Measurements from ENCODE around the gene ABHD10.

ABHD10 gene

DNA sequence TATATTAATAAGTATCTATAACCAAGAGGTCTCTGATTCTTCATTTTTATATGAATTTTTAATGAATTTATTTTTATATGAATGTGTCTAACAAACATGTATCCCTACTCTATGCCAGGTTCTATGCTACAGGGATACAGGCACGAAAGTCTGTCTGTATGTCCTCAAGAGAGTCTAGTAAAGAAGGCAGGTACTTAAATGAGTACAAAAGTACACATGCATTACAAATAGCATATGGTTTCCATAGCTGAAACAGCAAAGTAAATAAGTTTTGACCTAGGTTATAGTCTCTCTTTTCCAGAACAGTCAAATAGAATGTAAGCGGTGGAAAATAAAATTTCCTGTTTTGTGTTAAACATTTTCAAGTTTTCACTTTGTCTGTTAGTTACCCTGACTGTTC is 13.3 kb upstream of the ABHD10 start:
- DNase-seq = no peak

DNA sequence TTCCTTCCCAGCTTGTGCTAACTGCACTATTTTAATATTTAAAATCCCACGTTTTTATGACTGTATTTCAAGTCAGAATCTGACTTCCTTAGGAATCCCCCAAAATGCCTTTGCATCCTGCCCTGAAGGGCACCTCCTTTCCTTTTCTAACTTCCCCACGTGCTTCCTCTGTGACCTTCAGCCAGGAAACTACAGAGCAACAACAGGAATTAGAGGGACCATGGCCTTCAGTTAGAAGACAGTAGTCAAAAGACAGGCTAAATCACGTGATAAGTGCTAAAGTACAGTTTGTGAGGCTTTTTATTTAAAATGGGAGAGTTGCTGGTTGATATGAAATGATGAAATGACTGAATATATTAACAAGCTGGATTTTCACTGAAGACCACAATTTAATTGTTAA is 11.8 kb upstream of the ABHD10 start:
- no peak for DNase-seq

DNA sequence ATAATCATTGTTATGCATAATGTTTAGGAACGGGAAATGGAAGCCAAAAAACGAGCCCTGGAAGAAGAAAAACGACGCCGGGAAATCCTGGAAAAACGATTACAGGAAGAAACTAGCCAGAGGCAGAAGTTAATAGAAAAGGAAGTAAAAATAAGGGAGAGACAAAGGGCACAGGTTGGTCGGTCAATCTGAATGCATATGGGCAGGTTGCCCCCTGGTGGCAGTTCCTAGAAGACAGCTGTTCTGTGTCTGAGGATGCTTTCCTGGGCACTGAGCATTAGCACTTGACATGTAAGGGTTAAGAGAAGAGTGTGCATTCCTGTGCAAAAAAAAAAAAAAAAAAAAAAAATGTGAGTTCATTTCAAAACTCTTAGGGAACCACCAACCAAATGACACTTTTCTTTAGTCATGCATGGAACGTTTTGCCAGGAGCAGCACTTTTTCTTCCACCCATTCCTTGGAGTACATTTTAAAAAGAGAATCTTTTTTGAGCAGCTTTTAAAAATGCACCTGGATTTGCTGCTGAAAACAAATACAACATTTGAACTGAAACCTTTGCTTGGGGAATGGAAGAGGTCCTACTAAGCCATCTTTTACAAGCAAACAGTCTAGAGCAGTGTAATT is 11.1 kb upstream of the ABHD10 start:
- peak in 53 of 56 donors; percentile 3 to 93 (median 47) for DNase-seq

DNA sequence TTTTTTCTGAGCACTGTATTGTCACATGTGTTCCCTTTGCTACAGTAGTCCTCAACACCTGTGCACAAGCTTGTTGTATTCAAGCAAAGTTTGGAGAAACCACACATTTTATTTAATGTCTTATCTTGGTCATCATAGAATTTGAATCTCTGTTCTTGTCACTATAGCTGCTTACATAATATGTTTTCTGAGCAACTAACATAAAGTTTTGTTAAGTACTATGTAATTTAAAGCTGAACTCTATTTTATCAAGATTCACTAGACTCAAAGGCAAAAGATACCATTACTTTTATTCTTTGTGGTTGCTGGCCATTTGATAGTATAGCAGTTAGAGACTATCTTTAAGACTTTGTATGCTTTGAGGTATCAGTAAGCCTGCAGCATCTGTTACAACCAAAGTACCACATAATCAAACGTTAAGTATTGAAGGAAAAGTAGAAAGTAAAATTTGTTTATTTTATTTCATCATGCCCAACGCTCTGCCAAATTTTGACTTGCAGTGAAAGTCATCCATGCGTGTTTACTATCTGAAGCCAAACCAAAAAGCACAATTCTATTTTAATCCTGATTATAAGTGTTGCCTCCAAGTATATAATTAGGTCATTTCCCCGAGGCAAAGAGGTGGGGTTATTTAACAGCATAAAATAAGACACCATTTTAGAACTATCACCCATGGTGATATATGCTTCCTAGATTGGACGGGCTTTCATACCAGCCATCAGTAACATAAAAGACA is 10.3 kb upstream of the ABHD10 start:
- no peak for DNase-seq

DNA sequence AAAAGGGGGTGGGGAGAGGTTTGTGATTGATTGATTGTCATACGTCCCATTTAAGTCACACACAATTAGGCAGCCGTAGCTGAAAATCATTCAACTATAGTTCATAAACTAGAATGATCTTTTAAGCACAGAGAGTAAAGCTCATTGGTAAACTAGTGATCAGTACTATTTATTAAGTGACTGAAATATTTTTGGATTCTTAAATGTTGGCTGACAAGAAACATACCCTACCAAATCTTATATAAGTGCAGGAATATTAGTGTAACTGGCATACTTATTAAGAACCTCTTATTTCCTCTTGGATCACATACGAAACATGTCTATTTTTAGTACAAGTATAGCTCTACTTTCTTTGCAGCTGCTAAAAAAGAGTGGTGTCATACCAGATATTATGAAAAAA is 8.4 kb upstream of the ABHD10 start:
- DNase-seq = no peak

DNA sequence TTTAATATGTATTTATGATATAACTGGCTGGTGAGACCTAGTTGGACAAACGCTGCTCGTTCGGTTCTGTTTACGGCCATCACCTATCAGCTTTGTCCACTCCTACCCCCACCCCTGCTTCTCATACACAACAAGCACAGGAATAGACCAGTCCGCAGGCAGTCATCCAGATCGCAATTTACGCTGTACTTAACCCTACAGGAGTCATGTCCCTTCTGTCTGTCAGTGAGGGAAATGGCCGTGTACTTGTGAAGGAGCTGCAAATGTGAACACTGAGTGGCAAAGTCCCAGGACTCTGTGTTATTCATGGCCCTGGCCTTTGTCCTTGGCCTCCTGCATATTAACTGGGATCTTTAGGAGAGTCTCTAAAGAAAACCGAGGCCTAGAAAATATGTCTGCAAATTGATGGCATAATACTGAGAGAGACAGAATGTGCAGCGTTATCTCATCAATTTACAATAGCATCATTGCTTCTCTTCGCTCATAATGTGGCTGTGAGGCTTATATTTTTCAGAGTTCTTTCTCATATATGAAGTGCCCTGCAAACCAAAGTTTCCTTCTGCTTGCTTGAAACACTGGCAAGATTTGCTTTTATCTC is 7.2 kb upstream of the ABHD10 start:
- DNase-seq = no peak

DNA sequence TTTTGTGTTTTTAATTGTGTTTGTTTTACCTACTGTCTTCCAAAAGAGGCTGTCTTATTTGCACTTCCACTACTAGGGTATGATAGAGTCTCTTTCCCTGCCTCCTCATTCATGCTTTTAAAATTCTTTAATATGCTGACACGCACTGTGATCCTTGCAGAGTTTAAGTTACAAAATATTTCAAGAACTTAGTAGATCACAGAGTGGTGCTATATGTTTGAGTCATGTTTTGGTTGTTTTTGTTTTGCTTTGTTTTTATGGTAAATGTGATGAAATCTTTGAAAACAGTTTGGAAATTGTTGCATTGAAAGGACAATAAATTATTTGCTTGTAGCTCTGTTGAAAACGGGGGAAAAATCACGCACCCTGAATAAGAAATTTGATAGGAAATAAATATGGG is 5.9 kb upstream of the ABHD10 start:
- DNase-seq = no peak

DNA sequence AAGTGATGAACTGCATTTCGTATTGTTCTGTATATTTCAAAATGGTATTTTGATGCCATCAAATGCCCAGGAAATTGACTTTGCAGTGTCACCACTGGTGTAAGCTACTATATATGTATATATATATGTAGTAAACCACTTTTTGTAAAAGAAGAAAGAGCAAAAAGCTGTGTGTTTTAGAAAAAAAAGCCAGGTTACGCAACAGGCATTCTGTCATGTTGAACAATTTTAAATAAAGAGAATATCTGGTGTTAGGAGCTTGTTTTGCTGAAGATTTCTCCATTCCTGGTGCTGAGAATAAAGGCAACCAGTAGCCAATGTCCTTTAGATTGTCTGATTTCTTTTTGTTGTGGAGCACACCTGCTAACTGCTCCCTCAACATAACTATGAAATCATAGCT is 3.7 kb upstream of the ABHD10 start:
- DNase-seq = no peak

DNA sequence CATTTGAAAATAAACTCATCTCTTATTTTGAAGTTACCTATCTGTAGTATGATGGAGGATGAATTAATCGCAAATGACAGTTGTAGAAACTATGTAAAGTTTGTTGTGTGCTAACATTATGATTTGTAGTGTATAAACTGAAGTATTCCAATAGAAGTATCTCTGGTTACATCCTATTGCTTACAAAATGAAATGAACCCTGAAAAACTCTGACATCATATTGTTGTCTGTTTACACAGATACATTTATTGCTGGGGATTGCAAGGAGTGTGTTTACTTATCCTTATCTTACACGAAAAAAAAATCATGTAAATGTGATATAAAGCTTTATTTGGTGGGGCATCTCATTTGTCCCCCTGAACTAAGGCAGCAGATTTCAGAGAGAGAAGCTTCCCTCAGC is 2.6 kb upstream of the ABHD10 start:
- DNase-seq = no peak

DNA sequence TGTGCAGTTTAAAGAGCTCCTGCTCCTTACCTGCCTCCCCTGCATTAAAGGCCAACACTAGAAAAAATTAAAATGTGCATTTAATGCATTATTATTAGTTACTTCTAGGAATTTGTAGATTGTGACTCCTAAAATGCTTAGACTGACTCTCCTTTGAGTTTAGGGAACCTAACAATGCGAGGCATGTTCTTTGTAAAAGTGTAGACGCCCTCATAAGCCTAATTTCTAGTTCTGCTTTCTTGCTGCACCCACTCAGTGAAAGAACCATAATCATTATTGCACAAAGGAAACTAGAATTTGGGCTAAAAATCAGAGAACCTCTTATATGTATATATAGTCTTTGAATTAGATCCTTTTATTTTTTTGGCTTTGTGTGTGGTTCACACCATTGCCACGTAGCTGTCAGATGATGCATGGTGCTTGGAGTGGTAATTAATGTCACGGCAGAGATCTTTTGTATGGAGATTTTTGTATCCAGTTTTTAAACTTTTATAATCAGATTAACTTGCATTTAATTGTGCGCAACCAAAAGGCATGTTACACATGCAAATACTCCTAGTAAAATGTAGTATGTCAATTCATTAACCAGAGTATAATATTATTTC is 710 bp downstream of the ABHD10 start:
- DNase-seq = no peak

DNA sequence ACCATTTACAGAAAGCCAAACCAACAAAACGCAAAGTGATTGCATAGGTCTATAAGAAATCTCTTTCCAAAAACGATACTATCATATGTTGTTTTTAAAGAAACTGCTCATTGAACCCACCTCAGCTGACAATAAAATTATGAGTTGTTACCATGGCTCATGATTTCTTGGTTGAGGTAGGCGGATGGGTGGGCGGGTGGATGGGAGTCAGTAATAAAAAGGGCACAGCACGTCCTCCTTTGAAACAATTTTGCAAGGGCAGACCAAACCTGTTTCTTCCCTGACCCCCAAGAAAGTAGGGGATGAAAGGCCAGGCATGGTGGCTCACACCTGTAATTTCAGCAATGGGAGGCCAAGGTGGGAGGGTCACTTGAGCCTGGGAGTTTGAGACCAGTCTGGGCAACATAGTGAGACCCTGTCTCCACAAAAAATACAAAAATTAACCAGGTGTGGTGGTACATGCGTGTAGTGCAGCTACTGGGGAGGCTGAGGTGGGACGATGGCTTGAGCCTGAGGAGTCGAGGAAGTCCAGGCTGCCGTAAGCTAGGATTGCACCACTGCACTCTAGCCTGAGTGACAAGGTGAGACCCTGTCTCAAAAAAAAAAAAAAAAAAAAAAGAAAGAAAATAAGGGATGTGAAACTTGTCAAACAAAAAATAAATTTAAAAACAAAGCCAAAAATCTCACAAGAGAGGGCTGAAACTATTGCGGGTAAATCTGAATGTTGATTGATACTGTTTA is 2.1 kb downstream of the ABHD10 start:
- no peak for DNase-seq

DNA sequence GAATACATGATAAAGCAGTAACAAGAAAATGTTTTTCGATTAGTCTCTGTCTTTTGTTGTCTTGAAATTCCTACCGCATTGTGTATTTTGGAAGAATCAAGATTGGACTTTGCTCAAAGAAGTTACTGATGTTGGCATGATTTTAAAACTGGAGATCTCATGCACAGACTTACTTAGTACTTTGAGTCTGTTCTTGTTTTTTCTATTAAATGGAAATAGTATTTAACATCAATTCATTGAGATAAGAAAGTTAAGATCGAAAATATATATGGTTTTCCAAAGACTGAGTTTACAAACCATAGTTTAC is 2.6 kb downstream of the ABHD10 start:
- no peak for DNase-seq

DNA sequence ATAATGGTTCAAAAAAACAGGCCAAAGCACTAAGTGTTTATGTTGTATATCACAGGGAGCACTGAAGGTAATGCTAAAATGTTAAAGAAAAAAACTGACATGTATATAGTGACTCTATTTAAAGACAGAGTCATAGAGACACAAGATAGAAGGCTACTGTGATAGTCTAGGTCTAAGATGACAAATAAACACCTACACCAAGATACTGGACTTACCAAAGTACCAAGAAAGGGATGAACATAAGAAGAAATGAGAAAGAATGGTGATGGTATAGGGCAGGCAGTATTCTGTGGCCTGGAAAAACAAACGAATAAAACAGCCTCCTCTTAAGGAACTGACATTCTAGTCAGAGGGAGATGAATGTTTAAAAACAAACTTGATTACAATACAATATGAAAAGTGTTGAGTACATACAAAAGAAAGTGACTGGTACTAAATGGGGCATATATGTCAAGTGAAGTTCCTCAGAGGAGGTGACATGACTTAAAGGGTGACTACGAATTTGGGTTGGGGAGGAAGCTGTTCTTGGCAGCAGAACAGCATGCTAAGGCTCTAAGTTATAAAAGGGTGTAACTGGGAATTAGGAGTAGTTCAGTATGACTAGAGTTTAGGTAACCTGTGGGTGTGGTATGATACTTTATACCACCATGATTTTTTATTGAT is 5.9 kb downstream of the ABHD10 start:
- no peak for DNase-seq

DNA sequence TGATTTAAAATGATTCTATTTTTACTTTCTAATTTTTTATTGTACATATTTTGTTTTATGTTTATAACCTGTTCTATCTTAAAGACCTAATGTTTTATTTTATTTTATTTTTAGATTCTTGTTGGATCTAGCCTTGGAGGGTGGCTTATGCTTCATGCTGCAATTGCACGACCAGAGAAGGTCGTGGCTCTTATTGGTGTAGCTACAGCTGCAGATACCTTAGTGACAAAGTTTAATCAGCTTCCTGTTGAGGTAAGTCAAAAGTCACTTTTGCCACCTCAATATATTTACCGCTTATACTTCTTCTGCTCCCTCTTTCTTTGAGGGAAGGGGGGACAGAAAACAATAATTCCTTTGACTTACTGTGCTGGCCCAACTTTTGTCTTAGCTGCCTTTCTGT is 8.0 kb downstream of the ABHD10 start:
- DNase-seq = no peak

DNA sequence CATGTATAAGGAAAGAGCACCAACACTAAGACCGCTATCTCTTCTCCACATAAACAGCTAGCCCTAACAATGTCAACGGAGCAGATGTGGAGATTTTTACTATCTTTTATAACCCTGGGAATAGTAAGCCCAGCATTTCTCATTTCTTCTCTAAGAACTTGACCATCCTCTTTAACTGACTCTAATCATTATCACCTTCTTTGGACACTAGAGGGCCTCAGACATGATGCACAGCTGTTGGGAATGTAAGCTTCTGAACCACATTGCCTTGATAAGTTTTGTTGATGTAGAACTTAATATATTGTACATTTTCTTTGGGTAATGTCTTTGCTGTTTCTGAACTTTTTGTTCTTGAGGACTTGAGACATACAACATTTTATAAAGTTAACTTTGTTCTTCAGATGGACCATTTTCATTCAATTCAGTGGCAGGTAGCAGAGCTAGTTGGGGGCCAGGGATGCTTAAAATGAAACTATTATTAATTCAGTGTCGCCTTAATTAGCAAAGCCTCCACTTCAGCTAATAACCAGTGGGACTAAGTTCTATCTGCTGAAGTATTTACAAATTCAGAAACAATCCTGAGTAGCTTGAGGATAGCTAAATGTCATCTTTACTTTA is 10.3 kb downstream of the ABHD10 start:
- DNase-seq = peak in 3 of 56 donors; percentile 8 to 29 (median 12)

DNA sequence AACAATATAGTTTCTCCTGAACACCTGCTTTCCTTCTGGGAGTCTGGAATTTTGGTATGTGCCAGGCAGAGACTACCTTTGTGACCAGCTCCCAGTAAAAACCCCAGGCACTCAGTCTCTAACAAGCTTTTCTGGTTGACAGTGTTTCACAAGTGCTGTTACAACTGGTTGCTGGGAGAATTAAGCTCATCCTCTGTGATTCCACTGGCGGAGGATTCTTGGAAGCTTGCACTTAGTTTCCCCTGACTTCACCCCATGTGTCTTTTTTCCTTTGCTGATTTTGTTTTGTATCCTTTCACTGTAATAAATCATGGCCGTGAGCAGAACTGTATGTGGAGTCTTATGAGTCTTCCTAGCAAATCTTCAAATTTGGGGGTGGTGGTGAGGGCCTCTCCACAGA is 14.2 kb downstream of the ABHD10 start:
- no peak for DNase-seq

DNA sequence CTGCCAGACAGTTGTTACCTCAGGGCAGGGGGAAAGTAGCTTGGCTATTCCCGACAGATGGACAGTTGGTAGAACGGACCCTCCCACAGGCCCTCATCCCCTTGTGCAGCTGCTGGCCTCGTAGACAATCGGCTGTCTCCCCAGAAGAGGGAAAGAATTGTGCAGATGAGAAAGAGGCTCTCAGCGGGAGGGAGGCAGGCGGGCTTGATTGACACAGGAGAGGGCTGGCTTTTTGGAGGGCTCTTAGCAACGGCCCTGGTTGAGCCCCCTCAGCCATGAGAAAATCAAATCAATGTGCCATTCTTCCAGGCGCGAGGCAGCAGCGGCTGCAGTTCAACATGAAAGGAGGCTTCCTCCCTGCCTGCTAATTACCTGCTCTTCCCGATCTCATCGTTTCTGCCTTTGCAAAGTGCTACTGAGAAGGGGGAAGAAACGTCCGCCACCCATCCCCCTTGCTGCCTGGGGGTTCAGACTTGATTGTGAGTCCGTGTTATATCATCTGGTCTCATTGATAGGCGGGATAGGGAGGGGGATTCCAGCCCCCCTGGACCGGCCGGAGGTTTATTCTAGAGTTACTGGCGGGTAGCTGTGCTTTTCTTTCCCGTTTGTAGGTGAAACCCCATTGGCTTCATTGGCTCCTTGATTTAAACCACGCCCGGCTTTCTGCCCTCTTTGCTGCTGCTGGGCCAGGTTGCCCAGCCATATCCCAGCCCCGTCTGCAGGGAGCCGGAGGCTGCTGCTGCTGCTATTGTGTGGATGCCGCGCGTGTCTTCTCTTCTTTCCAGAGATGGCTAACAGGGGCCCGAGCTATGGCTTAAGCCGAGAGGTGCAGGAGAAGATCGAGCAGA is 20.0 kb downstream of the ABHD10 start, which contains the start of gene TAGLN3:
TAGLN3 (plus strand) TSS at position 287 of the 848 bp plus-strand sequence; CDS start at position 788, 501 bp downstream.
- peak in 44 of 56 donors; percentile 12 to 80 (median 44) for DNase-seq

DNA sequence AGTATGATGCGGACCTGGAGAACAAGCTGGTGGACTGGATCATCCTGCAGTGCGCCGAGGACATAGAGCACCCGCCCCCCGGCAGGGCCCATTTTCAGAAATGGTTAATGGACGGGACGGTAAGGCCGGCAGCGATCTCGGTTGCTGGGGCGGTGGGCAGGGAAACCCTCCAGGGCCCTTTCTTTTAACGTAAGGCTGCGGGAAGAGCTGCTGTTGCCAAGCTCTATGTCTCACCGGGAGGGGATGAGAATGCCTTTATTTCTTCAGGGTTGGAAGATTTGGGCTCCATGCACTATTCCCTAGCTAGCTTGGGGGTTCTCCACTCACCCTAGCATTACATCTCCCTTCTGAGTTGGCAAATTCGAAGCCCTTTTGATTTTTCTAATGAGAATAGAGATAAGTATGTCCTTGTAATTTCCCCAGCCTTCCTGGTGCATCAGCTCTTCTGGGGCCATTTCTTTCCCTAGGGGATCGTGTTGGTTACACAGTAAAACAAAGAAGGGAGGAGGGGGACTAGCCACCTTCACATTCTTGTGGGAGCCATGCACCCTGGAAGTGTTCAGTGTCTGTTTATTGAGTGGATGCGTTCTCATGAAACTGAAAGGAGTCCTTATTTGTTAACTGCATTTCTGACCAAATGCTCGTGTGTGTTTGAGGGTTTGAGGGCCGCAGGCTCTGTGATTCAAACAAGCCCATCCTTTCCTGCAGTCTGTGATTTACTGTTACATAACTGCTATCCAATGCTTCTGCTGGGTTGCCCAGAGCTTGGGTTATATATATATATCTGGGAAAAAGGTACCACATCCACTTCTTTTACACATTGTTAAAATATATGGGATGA is 20.9 kb downstream of the ABHD10 start:
- peak in 8 of 56 donors; percentile 18 to 59 (median 32) for DNase-seq

DNA sequence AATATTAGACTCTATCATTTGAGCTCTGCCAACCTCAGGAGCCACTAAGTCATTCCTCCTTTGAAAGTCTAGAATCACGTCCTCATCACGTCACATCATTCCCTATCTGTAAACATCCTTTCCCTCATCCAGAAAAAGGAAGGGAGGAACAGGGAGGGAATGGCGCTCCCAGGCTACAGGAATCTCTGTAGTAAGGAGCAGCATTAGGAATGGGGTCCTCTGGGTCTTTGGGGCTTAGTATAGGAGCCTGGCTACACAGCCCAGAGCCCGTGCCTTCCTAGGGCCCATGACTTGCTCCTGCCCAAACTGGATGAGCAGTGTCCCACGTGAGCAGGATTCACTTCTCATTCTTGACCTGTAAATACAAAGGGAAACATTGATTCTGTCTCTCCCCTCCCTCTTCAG is 21.5 kb downstream of the ABHD10 start:
- no peak for DNase-seq
